Upper lobe of left lung (tissue), 6 donors: ENCODE results near the gene ETS1. TPM values are rescaled to one million over a fixed set of nuclear protein-coding genes. Genes with fewer than 3 reads are reported as not detected.

ENCODE experiments used
- ATAC-seq, 2 donors: fragments of 200-7000 bp; cut with Tn5 transposase; one replicate each; pipeline ENCODE4 v1.9.1; 2022; ENCODE audit warnings: mild to moderate bottlenecking in 2 of 2, moderate library complexity in 2 of 2; ENCODE audit not compliant: low FRiP score in 2 of 2
- DNase-seq, 2 donors: peaks; one replicate each; pipeline ENCODE4 v3.0.0-alpha.2; 2019 to 2020
- H3K27ac ChIP-seq, 4 donors: fragments of 200-600 bp; sonication (generic); one replicate each; pipeline ENCODE4 v1.5.1; 2016 to 2019
- H3K27me3 ChIP-seq, 4 donors: fragments of 200-600 bp; sonication (generic); one replicate each; pipeline ENCODE4 v1.5.1; 2017 to 2019
- H3K36me3 ChIP-seq, 4 donors: fragments of 200-600 bp; sonication (generic); one replicate each; pipeline ENCODE4 v1.5.1; 2016 to 2019
- H3K4me1 ChIP-seq, 4 donors: fragments of 200-600 bp; sonication (generic); one replicate each; pipeline ENCODE4 v1.5.1; 2018 to 2019
- H3K4me3 ChIP-seq, 4 donors: fragments of 200-600 bp; sonication (generic); one replicate each; pipeline ENCODE4 v1.5.1; 2017 to 2019; ENCODE audit warnings: mild to moderate bottlenecking in 2 of 4, moderate library complexity in 1 of 4
- H3K9me3 ChIP-seq, 4 donors: fragments of 200-600 bp; sonication (generic); one replicate each; pipeline ENCODE4 v1.5.1; 2018 to 2019
- CTCF ChIP-seq, 6 experiments: fragments of 450-650 bp in 4 of 6; fragments of 200-600 bp in 2 of 6; sonication (generic) in 2 of 6; IDR thresholded peaks; one replicate each; pipeline ENCODE4 v1.5.1; 2016 to 2019; ENCODE audit warnings: antibody characterized with exemption in 6 of 6
- EP300 ChIP-seq, 4 donors: sonication (generic); formaldehyde crosslinking; IDR thresholded peaks; one replicate each; pipeline ENCODE4 v1.5.1; 2017; ENCODE audit warnings: antibody characterized with exemption in 4 of 4, control low read depth in 2 of 4
- POLR2A ChIP-seq, 4 donors: fragments of 450-650 bp; IDR thresholded peaks; one replicate each; pipeline ENCODE4 v1.5.1; 2016 to 2017; ENCODE audit warnings: antibody characterized with exemption in 4 of 4, mild to moderate bottlenecking in 2 of 4
- POLR2AphosphoS5 ChIP-seq, 2 donors: sonication (generic); formaldehyde crosslinking; IDR thresholded peaks; one replicate each; pipeline ENCODE4 v1.5.1; 2017; ENCODE audit warnings: antibody characterized with exemption in 2 of 2
- WGBS, 2 donors: methylation state at CpG; one replicate each; pipeline ENCODE4 v1.1.5; 2017 to 2018; 5-methylcytosine and 5-hydroxymethylcytosine counted together
- total RNA-seq, 6 donors: library from RNA; depleted of rRNA in 4 of 6; stranded (reverse); fragments of >200 nt in 4 of 6; gene quantifications; one replicate each; pipeline versions ENCODE4 v1.1.0 to v1.2.1, GENCODE V29; 2016 to 2021
- donor health status: DM: no; HTN: no; CAD: no; lungs with moderate emphysema.
- donor health status: DM: no; HTN: yes; CAD: no; lungs with severe emphysema.

ETS1 gene
- total RNA-seq, 6 donors from 2014 or later = 29.3 to 107 (median 79.0) TPM

- Histone ChIP-seq H3K4me3 (no peak overlapping the region), H3K27ac (no peak overlapping the region), H3K9me3 (no peaks in the 10 kb centered on the region), H3K36me3 (no peaks in the 10 kb centered on the region), H3K4me1 (peaks cover 0 to 7% (median 2%) of the 10 kb centered on the region in 4 donors), H3K27me3 (no peaks in the 10 kb centered on the region)
- 92 to 95% methylated on average over 2 of the region's 2 CpGs for WGBS, 2 donors
- no peak for TF ChIP-seq POLR2A (IDR thresholded peaks at IDR 0.05)
- TF ChIP-seq EP300 (IDR thresholded peaks at IDR 0.05) = no peak
- TF ChIP-seq POLR2AphosphoS5 (IDR thresholded peaks at IDR 0.05) = no peak
- TF ChIP-seq CTCF (IDR thresholded peaks at IDR 0.05) = no peak
- no peak for DNase-seq
- no peak for ATAC-seq
Measured at GRCh38 chr11:128596250-128596649, 8.9 kb upstream of the ETS1 start.

DNA sequence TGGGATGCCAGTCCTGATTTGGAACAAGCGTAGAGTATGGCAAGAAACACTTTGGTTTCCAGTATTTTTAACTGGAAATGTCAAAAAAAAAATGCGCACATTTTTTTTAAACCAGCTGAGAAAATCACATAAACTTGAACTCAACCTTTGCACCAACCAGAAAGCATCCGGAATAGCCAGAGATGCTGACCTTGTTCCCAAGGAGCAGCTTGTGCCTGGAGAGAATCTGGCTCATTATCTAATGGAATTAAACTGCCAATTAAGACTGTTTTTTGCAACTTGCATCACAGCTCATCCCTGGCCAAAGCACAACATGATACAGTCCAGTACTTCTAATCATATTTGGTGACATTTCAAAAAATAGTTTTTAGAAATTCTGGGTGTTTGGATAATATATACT, 8.4 kb upstream of the ETS1 start:
- no peak overlapping the region for H3K4me3 ChIP-seq
- no peak overlapping the region for H3K27ac ChIP-seq
- 88 to 96% methylated on average over 3 of the region's 3 CpGs for WGBS, 2 donors
- H3K4me1 ChIP-seq = peaks cover 0 to 7% (median 2%) of the 10 kb centered on the region in 4 donors
- no peaks in the 10 kb centered on the region for H3K36me3 ChIP-seq
- TF ChIP-seq POLR2AphosphoS5 (IDR thresholded peaks at IDR 0.05) (no peak), POLR2A (IDR thresholded peaks at IDR 0.05) (no peak)
- DNase-seq = no peak
- no peaks in the 10 kb centered on the region for H3K9me3 ChIP-seq
- H3K27me3 ChIP-seq = no peaks in the 10 kb centered on the region
- no peak for ATAC-seq

DNA sequence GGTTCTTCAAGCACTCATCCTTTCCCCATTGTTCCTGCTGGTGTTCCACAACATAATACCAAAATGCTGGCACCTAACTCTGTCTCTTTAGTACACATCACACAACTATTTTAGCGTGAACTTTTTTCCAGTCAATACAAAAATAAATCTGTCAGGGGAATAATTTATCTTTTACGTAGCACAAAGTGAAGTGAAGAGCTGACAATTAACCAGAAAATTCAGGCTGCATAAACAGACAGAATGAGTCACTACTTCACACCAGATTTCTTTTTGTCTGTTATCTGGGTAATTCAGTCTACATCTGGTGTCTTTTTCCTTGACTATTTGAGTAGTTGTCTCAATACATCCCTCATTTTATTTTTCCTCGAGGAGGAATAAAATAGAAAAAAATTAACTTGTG, 7.9 kb upstream of the ETS1 start:
- peaks cover 0 to 7% (median 2%) of the 10 kb centered on the region in 4 donors for H3K4me1 ChIP-seq
- no peaks in the 10 kb centered on the region for H3K9me3 ChIP-seq
- H3K36me3 ChIP-seq = no peaks in the 10 kb centered on the region
- H3K27ac ChIP-seq = no peak overlapping the region
- no peaks in the 10 kb centered on the region for H3K27me3 ChIP-seq
- TF ChIP-seq POLR2AphosphoS5 (IDR thresholded peaks at IDR 0.05) = no peak
- no peak for TF ChIP-seq CTCF (IDR thresholded peaks at IDR 0.05)
- no peak for TF ChIP-seq POLR2A (IDR thresholded peaks at IDR 0.05)
- no peak for TF ChIP-seq EP300 (IDR thresholded peaks at IDR 0.05)
- DNase-seq (no peak), ATAC-seq (no peak)
- WGBS, 2 donors = 55 to 60% methylated on average over 3 of the region's 3 CpGs
- H3K4me3 ChIP-seq = no peak overlapping the region

DNA sequence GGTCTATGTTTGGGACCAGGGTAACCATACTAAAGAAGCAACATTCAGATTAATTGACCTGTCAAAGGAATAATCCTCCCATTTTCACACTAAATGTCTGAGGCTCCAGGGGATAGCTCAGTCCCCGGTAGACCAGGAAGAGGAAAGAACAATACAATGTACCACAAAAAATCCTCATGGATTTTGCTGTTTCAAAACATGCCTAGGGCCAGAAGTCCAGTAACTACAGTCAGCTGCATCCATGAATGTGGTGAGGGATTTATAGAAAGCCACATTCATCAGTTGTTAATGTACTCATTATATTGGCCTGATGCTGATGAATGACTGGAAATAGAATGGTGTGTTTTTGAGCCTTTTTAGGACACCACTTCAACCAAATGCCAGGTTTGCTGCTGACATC, 6.9 kb upstream of the ETS1 start:
- no peaks in the 10 kb centered on the region for H3K27me3 ChIP-seq
- H3K36me3 ChIP-seq = no peaks in the 10 kb centered on the region
- no peak overlapping the region for H3K4me3 ChIP-seq
- no peaks in the 10 kb centered on the region for H3K9me3 ChIP-seq
- peaks cover 0 to 7% (median 2%) of the 10 kb centered on the region in 4 donors for H3K4me1 ChIP-seq
- WGBS, 2 donors = 50 to 67% methylated on average over 1 of the region's 1 CpG
- ATAC-seq = no peak
- no peak for TF ChIP-seq POLR2A (IDR thresholded peaks at IDR 0.05)
- no peak for TF ChIP-seq POLR2AphosphoS5 (IDR thresholded peaks at IDR 0.05)
- no peak for TF ChIP-seq EP300 (IDR thresholded peaks at IDR 0.05)
- no peak for TF ChIP-seq CTCF (IDR thresholded peaks at IDR 0.05)
- DNase-seq = no peak
- H3K27ac ChIP-seq = no peak overlapping the region

DNA sequence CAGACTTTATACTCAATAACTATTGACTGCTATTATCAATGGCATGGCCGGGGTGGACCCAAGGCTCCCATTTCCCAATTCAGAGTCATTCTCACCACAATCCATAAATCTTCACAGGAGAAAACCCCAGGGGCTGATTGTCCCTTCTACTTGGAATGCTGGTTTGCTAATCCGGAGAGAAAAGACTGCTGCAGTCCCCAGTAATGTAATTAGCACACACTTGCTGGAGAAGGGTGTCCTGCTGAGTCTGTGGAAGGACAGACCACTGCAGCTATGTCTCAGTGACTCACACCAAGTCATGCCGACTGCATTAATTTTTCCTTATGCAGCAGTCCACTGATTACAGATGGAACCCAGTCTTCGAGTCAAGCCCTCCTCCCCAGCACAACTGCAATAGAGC, 5.9 kb upstream of the ETS1 start:
- no peak for ATAC-seq
- 74 to 88% methylated on average over 4 of the region's 4 CpGs for WGBS, 2 donors

More for the DNA sequence above, 5.9 kb upstream of the ETS1 start:
- Histone ChIP-seq H3K36me3 (no peaks in the 10 kb centered on the region), H3K9me3 (no peaks in the 10 kb centered on the region), H3K27ac (no peak overlapping the region), H3K4me3 (no peak overlapping the region), H3K27me3 (no peaks in the 10 kb centered on the region), H3K4me1 (peaks cover 0 to under 1% (median 0%) of the 10 kb centered on the region in 4 donors)
- TF ChIP-seq POLR2AphosphoS5 (IDR thresholded peaks at IDR 0.05) (no peak), EP300 (IDR thresholded peaks at IDR 0.05) (no peak), CTCF (IDR thresholded peaks at IDR 0.05) (no peak), POLR2A (IDR thresholded peaks at IDR 0.05) (no peak)
- DNase-seq = no peak
